22Rv1 (cell line): ENCODE measurements around the gene OSBPL2.

Experiments used
- ZFX ChIP-seq: fragments of 450-650 bp; IDR thresholded peaks from 2 replicates; pipeline ENCODE4 v1.6.1; 2017; ENCODE audit warnings: antibody characterized with exemption, borderline replicate concordance
- TF ChIP-seq, protein P1 (sequence below): fragments of 450-650 bp; IDR thresholded peaks from 2 replicates; pipeline ENCODE4 v1.5.1; 2017; ENCODE audit warnings: mild to moderate bottlenecking

DNA sequence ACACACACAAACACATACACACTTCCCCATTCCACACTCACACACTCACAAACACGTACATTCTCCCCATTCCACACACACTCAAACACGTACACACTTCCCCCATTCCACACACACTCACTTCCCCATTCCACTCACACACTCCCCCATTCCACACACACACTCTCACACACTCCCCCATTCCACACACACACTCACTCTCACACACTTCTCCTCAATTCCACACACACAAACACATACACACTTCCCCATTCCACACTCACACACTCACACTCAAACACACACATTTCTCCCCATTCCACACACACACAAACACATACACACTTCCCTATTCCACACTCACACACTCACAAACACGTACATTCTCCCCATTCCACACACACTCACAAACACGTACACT, 8.7 kb upstream of the OSBPL2 start:
- TF ChIP-seq, protein P1, sequence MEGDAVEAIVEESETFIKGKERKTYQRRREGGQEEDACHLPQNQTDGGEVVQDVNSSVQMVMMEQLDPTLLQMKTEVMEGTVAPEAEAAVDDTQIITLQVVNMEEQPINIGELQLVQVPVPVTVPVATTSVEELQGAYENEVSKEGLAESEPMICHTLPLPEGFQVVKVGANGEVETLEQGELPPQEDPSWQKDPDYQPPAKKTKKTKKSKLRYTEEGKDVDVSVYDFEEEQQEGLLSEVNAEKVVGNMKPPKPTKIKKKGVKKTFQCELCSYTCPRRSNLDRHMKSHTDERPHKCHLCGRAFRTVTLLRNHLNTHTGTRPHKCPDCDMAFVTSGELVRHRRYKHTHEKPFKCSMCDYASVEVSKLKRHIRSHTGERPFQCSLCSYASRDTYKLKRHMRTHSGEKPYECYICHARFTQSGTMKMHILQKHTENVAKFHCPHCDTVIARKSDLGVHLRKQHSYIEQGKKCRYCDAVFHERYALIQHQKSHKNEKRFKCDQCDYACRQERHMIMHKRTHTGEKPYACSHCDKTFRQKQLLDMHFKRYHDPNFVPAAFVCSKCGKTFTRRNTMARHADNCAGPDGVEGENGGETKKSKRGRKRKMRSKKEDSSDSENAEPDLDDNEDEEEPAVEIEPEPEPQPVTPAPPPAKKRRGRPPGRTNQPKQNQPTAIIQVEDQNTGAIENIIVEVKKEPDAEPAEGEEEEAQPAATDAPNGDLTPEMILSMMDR = no peak
- no peak for TF ChIP-seq ZFX
